ENCODE measurements around the gene C16orf78. TPM values are rescaled to one million over a fixed set of nuclear protein-coding genes. Genes with fewer than 3 reads are reported as not detected.

The C16orf78 gene
- total and polyA plus RNA-seq, 10 donors: not detected

DNA sequence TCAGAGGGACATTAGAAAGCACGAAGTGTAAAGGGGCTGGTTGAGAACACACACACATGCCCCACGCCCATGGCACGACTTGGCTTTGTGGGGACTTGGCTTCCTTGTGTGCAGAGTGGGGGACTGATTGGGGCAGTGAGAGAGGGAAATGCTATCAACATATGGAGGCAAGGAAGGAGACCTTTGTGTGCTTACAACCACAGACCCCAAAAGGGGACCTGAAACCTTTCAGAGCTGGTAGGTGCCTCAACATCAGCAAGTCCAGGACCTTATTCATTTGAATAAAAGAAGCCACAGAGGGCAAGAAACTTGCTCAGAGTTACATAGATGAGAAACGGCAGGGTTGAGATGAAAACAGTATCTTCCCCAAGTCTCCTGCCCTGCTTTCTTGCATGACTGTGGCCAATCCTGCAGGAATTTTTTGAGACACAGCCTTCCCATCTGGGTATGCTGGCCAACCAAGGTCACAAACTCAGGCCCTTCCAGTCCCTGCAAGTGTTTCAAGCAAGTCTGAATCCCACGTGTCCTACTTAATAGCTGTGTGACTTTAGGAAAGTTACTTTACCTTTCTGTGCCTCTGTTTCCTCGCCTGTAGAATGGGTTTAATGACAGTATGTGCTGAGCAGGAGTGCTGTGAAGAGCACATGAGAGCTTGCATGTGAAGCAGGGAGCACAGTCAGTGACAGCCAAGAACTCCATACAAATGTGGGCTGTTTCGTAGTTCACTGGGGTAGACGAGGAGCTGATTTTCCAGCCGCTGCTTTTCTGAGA is 26.2 kb downstream of the C16orf78 start:
- Histone ChIP-seq H3K27ac (no peak overlapping the region), H3K4me1 (no peaks in the 10 kb centered on the region), H3K27me3 (replicated peaks in 1 of 7) (peaks cover 0 to 13% (median 0%) of the 10 kb centered on the region in 7 donors), H3K9me3 (peaks cover 0 to 8% (median 0%) of the 10 kb centered on the region in 8 donors), H3K4me3 (no peak overlapping the region), H3K36me3 (no peaks in the 10 kb centered on the region)
- no peak for DNase-seq
- TF ChIP-seq CTCF (IDR thresholded peaks at IDR 0.05 in 8 of 11, conservative IDR thresholded peaks at IDR 0.05 in 3 of 11): no peak
- TF ChIP-seq POLR2AphosphoS5 (IDR thresholded peaks at IDR 0.05): no peak
- TF ChIP-seq POLR2A (IDR thresholded peaks at IDR 0.05): no peak
- intact Hi-C loops (cut with DNase I; ENCODE audit: low total_unique reads): loop anchor here (10.0 kb wide), 1 partner anchor 195 kb away; no protein-coding TSS in a partner anchor
- 65 to 74% (median 72%) methylated on average over 9 of the region's 9 CpGs for WGBS, 5 donors

GRCh38 chr16:49400611-49401010 is 27.0 kb downstream of the C16orf78 start:
- H3K9me3 ChIP-seq: peaks cover 0 to 8% (median 0%) of the 10 kb centered on the region in 8 donors
- TF ChIP-seq CTCF (IDR thresholded peaks at IDR 0.05 in 8 of 11, conservative IDR thresholded peaks at IDR 0.05 in 3 of 11): no peak
- no peak for TF ChIP-seq POLR2A (IDR thresholded peaks at IDR 0.05)
- no peak for TF ChIP-seq POLR2AphosphoS5 (IDR thresholded peaks at IDR 0.05)
- WGBS, 5 donors: 89 to 97% (median 94%) methylated on average over 7 of the region's 7 CpGs

DNA sequence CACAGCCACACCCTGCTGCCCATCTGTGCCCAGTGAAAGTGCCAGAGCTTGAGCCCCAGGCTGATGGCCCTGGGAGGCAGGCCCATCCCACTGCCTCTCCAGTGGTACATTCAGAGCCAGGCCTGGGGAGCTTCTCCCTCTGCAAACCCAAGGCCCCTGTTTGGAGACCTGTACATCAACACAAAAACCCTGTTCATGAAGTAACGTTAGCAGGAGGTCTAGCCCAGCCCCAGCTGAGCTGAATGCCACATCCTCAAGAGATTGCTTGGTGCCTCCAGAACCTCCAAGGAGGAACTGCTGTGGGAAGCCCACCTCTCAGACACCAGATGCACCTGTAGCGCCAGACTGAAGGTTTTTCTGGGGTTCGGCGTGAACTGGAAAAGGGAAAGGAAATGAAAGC is 31.5 kb downstream of the C16orf78 start:
- no peaks in the 10 kb centered on the region for H3K36me3 ChIP-seq
- H3K4me3 ChIP-seq: no peak overlapping the region
- no peak for DNase-seq
- TF ChIP-seq CTCF (IDR thresholded peaks at IDR 0.05 in 8 of 11, conservative IDR thresholded peaks at IDR 0.05 in 3 of 11) (no peak), POLR2A (IDR thresholded peaks at IDR 0.05) (no peak), POLR2AphosphoS5 (IDR thresholded peaks at IDR 0.05) (no peak)
- intact Hi-C loops (cut with DNase I; ENCODE audit: low total_unique reads): loop anchor here (5.0 to 10.0 kb wide), 2 partner anchors 190 to 517 kb away; no protein-coding TSS in a partner anchor
- no peak overlapping the region for H3K27ac ChIP-seq
- peaks cover 0 to 8% (median 0%) of the 10 kb centered on the region in 8 donors for H3K9me3 ChIP-seq
- H3K4me1 ChIP-seq: peaks cover 0 to 10% (median 7%) of the 10 kb centered on the region in 6 donors
- H3K27me3 ChIP-seq (replicated peaks in 1 of 7): peaks cover 0 to 3% (median 0%) of the 10 kb centered on the region in 7 donors
- 68 to 83% (median 71%) methylated on average over 4 of the region's 4 CpGs for WGBS, 5 donors

More at GRCh38 chr16:49400611-49401010, 27.0 kb downstream of the C16orf78 start:
- DNase-seq: no peak
- Histone ChIP-seq H3K36me3 (no peaks in the 10 kb centered on the region), H3K4me3 (no peak overlapping the region), H3K27ac (no peak overlapping the region), H3K27me3 (replicated peaks in 1 of 7) (peaks cover 0 to 16% (median 0%) of the 10 kb centered on the region in 7 donors), H3K4me1 (no peaks in the 10 kb centered on the region)
- intact Hi-C loops (cut with DNase I; ENCODE audit: low total_unique reads): loop anchor here (10.0 kb wide), 1 partner anchor 194 kb away; no protein-coding TSS in a partner anchor

DNA sequence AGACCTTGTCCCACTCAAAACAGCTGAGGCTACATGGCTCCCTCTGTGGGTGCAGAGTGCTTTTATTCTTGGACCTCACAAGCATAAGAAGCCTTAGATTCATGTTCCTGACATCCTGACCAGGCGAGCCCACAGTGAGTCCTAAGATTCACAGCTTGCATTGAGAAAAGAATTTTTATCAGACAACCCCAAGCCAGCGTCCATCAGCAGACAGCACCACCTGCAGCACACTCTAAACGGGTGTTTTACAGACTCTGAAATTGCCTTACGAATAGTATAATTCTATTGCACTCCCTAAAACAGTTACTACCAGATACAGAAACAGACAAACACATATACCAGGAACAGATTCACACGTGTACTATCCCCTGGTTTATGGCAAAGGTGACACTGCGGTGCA is 31.9 kb downstream of the C16orf78 start:
- no peak overlapping the region for H3K27ac ChIP-seq
- H3K4me1 ChIP-seq: peaks cover 0 to 10% (median 7%) of the 10 kb centered on the region in 6 donors
- DNase-seq: no peak
- H3K9me3 ChIP-seq: peaks cover 0 to 8% (median 0%) of the 10 kb centered on the region in 8 donors
- peaks cover 0 to 3% (median 0%) of the 10 kb centered on the region in 7 donors for H3K27me3 ChIP-seq (replicated peaks in 1 of 7)
- TF ChIP-seq CTCF (IDR thresholded peaks at IDR 0.05 in 8 of 11, conservative IDR thresholded peaks at IDR 0.05 in 3 of 11): no peak
- no peak for TF ChIP-seq POLR2A (IDR thresholded peaks at IDR 0.05)
- no peak for TF ChIP-seq POLR2AphosphoS5 (IDR thresholded peaks at IDR 0.05)
- H3K4me3 ChIP-seq: no peak overlapping the region
- 72 to 86% (median 77%) methylated on average over 6 of the region's 6 CpGs for WGBS, 5 donors
- no peaks in the 10 kb centered on the region for H3K36me3 ChIP-seq
- intact Hi-C loops (cut with DNase I; ENCODE audit: low total_unique reads): loop anchor here (5.0 to 10.0 kb wide), 2 partner anchors 189 to 517 kb away; no protein-coding TSS in a partner anchor

All from spleen (tissue), 11 donors.